WTC11 (cell line): Measurements from ENCODE around the gene CELF2.

ENCODE experiments used
- CBFB ChIP-seq: sonication (generic); formaldehyde crosslinking; IDR thresholded peaks from 2 replicates; pipeline ENCODE4 v1.8.1; 2022; ENCODE audit warnings: mild to moderate bottlenecking, low read depth, missing genetic modification reagents
- ETV6 ChIP-seq: sonication (generic); formaldehyde crosslinking; IDR thresholded peaks from 2 replicates; pipeline ENCODE4 v1.8.1; 2022; ENCODE audit warnings: mild to moderate bottlenecking, missing genetic modification reagents
- GABPB1 ChIP-seq: sonication (generic); formaldehyde crosslinking; IDR thresholded peaks from 2 replicates; pipeline ENCODE4 v1.8.1; 2023; ENCODE audit warnings: mild to moderate bottlenecking, missing genetic modification reagents
- IRF2 ChIP-seq: sonication (generic); formaldehyde crosslinking; IDR thresholded peaks from 2 replicates; pipeline ENCODE4 v1.8.0; 2022; ENCODE audit warnings: low read depth, missing genetic modification reagents, borderline replicate concordance
- SMAD3 ChIP-seq: sonication (generic); formaldehyde crosslinking; IDR thresholded peaks from 2 replicates; pipeline ENCODE4 v1.8.0; 2022; ENCODE audit warnings: missing genetic modification reagents, mild to moderate bottlenecking, borderline replicate concordance
- TF ChIP-seq, protein P1 (sequence below): fragments of 200-600 bp; IDR thresholded peaks from 2 replicates; pipeline ENCODE4 v1.8.0; 2022; ENCODE audit warnings: antibody characterized with exemption
- TF ChIP-seq, protein P2 (sequence below): sonication (generic); formaldehyde crosslinking; IDR thresholded peaks from 2 replicates; pipeline ENCODE4 v1.8.0; 2022; ENCODE audit warnings: missing genetic modification reagents
- TF ChIP-seq, protein P3 (sequence below): sonication (generic); formaldehyde crosslinking; IDR thresholded peaks from 2 replicates; pipeline ENCODE4 v1.8.1; 2023; ENCODE audit warnings: mild to moderate bottlenecking, missing genetic modification reagents, moderate library complexity
- TF ChIP-seq, protein P4 (sequence below): sonication (generic); formaldehyde crosslinking; IDR thresholded peaks from 2 replicates; pipeline ENCODE4 v1.8.1; 2023; ENCODE audit warnings: mild to moderate bottlenecking, moderate library complexity, missing genetic modification reagents
- TF ChIP-seq, protein P5 (sequence below): sonication (generic); formaldehyde crosslinking; conservative IDR thresholded peaks from 2 replicates; pipeline ENCODE4 v1.8.1; 2022; ENCODE audit warnings: mild to moderate bottlenecking, missing genetic modification reagents
- TF ChIP-seq, protein P6 (sequence below): sonication (generic); formaldehyde crosslinking; IDR thresholded peaks from 2 replicates; pipeline ENCODE4 v1.8.1; 2023; ENCODE audit warnings: mild to moderate bottlenecking, missing genetic modification reagents, moderate library complexity
- TF ChIP-seq, protein P7 (sequence below): sonication (generic); formaldehyde crosslinking; IDR thresholded peaks from 2 replicates; pipeline ENCODE4 v1.8.0; 2022; ENCODE audit warnings: mild to moderate bottlenecking, missing genetic modification reagents
- TF ChIP-seq, protein P8 (sequence below): sonication (generic); formaldehyde crosslinking; conservative IDR thresholded peaks from 2 replicates; pipeline ENCODE4 v1.8.1; 2023; ENCODE audit warnings: mild to moderate bottlenecking, low read depth, missing genetic modification reagents, moderate library complexity
- TF ChIP-seq, protein P9 (sequence below): sonication (generic); formaldehyde crosslinking; IDR thresholded peaks from 2 replicates; pipeline ENCODE4 v1.8.0; 2023; ENCODE audit warnings: missing genetic modification reagents

DNA sequence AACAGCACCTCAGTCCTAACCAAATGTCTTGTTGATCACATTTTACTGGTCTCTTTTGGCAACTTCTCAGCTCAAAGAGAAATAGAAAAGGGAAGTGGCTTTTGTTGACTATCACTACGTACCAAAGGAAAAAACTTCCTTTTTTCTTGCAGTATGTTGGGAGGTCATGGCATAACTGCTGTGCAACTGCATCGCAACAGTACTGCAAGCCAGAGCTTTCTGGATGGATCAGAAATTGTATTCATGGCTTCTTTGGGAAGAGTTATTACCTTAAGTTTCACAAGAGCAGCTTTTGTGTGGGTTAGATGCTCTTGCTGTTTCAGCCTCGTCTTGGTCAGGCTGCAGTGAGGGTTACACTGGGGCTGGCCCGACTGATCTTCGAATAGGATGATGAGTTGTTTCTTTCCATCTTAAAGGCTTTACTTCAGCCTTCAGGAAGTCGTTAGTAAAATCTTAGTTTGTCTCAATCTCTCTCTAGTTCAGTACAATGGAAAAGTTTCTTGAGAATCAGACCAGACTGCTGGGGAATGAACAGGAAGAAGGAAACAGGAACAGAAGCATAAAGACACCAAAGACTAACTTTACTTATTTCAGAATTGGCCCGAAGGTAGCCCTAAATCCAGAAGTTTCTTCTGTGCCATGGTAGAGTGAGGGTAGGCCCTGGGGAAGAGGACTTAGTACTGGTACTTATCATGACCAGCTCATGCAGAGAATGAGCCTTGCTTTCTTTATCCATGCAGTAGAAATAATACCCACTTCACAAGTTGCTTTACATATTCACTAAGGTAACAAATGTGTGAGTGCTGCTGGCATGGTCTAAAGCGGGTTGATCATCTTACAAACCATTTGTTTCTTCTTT lies 153.6 kb downstream of the CELF2 start:
- TF ChIP-seq IRF2 (CRISPR knock-in tag): no peak
- TF ChIP-seq, protein P1, sequence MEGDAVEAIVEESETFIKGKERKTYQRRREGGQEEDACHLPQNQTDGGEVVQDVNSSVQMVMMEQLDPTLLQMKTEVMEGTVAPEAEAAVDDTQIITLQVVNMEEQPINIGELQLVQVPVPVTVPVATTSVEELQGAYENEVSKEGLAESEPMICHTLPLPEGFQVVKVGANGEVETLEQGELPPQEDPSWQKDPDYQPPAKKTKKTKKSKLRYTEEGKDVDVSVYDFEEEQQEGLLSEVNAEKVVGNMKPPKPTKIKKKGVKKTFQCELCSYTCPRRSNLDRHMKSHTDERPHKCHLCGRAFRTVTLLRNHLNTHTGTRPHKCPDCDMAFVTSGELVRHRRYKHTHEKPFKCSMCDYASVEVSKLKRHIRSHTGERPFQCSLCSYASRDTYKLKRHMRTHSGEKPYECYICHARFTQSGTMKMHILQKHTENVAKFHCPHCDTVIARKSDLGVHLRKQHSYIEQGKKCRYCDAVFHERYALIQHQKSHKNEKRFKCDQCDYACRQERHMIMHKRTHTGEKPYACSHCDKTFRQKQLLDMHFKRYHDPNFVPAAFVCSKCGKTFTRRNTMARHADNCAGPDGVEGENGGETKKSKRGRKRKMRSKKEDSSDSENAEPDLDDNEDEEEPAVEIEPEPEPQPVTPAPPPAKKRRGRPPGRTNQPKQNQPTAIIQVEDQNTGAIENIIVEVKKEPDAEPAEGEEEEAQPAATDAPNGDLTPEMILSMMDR: no peak
- TF ChIP-seq, protein P2, sequence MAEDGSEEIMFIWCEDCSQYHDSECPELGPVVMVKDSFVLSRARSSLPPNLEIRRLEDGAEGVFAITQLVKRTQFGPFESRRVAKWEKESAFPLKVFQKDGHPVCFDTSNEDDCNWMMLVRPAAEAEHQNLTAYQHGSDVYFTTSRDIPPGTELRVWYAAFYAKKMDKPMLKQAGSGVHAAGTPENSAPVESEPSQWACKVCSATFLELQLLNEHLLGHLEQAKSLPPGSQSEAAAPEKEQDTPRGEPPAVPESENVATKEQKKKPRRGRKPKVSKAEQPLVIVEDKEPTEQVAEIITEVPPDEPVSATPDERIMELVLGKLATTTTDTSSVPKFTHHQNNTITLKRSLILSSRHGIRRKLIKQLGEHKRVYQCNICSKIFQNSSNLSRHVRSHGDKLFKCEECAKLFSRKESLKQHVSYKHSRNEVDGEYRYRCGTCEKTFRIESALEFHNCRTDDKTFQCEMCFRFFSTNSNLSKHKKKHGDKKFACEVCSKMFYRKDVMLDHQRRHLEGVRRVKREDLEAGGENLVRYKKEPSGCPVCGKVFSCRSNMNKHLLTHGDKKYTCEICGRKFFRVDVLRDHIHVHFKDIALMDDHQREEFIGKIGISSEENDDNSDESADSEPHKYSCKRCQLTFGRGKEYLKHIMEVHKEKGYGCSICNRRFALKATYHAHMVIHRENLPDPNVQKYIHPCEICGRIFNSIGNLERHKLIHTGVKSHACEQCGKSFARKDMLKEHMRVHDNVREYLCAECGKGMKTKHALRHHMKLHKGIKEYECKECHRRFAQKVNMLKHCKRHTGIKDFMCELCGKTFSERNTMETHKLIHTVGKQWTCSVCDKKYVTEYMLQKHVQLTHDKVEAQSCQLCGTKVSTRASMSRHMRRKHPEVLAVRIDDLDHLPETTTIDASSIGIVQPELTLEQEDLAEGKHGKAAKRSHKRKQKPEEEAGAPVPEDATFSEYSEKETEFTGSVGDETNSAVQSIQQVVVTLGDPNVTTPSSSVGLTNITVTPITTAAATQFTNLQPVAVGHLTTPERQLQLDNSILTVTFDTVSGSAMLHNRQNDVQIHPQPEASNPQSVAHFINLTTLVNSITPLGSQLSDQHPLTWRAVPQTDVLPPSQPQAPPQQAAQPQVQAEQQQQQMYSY (CRISPR knock-in tag): no peak
- TF ChIP-seq, protein P3, sequence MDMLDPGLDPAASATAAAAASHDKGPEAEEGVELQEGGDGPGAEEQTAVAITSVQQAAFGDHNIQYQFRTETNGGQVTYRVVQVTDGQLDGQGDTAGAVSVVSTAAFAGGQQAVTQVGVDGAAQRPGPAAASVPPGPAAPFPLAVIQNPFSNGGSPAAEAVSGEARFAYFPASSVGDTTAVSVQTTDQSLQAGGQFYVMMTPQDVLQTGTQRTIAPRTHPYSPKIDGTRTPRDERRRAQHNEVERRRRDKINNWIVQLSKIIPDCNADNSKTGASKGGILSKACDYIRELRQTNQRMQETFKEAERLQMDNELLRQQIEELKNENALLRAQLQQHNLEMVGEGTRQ: no peak
- TF ChIP-seq, protein P4, sequence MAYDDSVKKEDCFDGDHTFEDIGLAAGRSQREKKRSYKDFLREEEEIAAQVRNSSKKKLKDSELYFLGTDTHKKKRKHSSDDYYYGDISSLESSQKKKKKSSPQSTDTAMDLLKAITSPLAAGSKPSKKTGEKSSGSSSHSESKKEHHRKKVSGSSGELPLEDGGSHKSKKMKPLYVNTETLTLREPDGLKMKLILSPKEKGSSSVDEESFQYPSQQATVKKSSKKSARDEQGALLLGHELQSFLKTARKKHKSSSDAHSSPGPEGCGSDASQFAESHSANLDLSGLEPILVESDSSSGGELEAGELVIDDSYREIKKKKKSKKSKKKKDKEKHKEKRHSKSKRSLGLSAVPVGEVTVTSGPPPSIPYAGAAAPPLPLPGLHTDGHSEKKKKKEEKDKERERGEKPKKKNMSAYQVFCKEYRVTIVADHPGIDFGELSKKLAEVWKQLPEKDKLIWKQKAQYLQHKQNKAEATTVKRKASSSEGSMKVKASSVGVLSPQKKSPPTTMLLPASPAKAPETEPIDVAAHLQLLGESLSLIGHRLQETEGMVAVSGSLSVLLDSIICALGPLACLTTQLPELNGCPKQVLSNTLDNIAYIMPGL (CRISPR knock-in tag): no peak
- TF ChIP-seq, protein P5, sequence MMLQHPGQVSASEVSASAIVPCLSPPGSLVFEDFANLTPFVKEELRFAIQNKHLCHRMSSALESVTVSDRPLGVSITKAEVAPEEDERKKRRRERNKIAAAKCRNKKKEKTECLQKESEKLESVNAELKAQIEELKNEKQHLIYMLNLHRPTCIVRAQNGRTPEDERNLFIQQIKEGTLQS: no peak
- TF ChIP-seq, protein P6, sequence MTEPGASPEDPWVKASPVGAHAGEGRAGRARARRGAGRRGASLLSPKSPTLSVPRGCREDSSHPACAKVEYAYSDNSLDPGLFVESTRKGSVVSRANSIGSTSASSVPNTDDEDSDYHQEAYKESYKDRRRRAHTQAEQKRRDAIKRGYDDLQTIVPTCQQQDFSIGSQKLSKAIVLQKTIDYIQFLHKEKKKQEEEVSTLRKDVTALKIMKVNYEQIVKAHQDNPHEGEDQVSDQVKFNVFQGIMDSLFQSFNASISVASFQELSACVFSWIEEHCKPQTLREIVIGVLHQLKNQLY (CRISPR knock-in tag): no peak
- TF ChIP-seq SMAD3 (CRISPR knock-in tag): no peak
- TF ChIP-seq CBFB (CRISPR knock-in tag): no peak
- TF ChIP-seq ETV6 (CRISPR knock-in tag): no peak
- TF ChIP-seq GABPB1 (CRISPR knock-in tag): no peak
- TF ChIP-seq, protein P7, sequence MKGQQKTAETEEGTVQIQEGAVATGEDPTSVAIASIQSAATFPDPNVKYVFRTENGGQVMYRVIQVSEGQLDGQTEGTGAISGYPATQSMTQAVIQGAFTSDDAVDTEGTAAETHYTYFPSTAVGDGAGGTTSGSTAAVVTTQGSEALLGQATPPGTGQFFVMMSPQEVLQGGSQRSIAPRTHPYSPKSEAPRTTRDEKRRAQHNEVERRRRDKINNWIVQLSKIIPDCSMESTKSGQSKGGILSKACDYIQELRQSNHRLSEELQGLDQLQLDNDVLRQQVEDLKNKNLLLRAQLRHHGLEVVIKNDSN: no peak
- TF ChIP-seq, protein P8, sequence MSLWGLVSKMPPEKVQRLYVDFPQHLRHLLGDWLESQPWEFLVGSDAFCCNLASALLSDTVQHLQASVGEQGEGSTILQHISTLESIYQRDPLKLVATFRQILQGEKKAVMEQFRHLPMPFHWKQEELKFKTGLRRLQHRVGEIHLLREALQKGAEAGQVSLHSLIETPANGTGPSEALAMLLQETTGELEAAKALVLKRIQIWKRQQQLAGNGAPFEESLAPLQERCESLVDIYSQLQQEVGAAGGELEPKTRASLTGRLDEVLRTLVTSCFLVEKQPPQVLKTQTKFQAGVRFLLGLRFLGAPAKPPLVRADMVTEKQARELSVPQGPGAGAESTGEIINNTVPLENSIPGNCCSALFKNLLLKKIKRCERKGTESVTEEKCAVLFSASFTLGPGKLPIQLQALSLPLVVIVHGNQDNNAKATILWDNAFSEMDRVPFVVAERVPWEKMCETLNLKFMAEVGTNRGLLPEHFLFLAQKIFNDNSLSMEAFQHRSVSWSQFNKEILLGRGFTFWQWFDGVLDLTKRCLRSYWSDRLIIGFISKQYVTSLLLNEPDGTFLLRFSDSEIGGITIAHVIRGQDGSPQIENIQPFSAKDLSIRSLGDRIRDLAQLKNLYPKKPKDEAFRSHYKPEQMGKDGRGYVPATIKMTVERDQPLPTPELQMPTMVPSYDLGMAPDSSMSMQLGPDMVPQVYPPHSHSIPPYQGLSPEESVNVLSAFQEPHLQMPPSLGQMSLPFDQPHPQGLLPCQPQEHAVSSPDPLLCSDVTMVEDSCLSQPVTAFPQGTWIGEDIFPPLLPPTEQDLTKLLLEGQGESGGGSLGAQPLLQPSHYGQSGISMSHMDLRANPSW (CRISPR knock-in tag): no peak
- TF ChIP-seq, protein P9, sequence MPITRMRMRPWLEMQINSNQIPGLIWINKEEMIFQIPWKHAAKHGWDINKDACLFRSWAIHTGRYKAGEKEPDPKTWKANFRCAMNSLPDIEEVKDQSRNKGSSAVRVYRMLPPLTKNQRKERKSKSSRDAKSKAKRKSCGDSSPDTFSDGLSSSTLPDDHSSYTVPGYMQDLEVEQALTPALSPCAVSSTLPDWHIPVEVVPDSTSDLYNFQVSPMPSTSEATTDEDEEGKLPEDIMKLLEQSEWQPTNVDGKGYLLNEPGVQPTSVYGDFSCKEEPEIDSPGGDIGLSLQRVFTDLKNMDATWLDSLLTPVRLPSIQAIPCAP (CRISPR knock-in tag): no peak
